Measurements from ENCODE around the gene NOP53. TPM values are rescaled to one million over a fixed set of nuclear protein-coding genes. Genes with fewer than 3 reads are reported as not detected.

The NOP53 gene
- total RNA-seq, 4 donors from 2014 or later = 329 to 412 (median 356) TPM

DNA sequence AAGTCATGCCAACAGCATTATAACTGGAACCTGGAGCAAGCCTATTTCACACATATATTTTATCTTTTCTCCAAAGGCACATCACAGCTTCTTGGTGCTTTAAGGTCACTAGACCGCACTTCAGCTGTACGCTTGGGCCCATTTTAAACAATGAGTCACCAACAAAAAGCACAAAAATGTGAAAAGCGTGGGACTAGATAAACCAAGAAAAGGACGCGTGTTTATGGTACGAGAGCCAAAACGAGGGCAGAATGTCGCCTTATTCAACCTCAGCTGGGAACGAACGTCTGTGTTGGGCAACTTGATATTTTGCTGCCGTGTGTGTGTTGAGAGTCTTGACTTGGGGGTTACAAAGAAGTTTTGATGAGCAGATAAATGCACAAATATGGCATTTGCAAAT, 41.3 kb upstream of the NOP53 start:
- Histone ChIP-seq H3K4me1 (no peaks in the 10 kb centered on the region), H3K4me3 (no peak overlapping the region), H3K27ac (no peak overlapping the region), H3K36me3 (peaks cover 26% of the 10 kb centered on the region), H3K27me3 (no peaks in the 10 kb centered on the region), H3K9me3 (no peaks in the 10 kb centered on the region)
- DNase-seq (ENCODE audit: low spot score in 2 of 2) = no peak
- WGBS = 81% methylated on average over 11 of the region's 11 CpGs
- TF ChIP-seq POLR2AphosphoS5 (IDR thresholded peaks at IDR 0.05) = no peak
- TF ChIP-seq, protein P1, sequence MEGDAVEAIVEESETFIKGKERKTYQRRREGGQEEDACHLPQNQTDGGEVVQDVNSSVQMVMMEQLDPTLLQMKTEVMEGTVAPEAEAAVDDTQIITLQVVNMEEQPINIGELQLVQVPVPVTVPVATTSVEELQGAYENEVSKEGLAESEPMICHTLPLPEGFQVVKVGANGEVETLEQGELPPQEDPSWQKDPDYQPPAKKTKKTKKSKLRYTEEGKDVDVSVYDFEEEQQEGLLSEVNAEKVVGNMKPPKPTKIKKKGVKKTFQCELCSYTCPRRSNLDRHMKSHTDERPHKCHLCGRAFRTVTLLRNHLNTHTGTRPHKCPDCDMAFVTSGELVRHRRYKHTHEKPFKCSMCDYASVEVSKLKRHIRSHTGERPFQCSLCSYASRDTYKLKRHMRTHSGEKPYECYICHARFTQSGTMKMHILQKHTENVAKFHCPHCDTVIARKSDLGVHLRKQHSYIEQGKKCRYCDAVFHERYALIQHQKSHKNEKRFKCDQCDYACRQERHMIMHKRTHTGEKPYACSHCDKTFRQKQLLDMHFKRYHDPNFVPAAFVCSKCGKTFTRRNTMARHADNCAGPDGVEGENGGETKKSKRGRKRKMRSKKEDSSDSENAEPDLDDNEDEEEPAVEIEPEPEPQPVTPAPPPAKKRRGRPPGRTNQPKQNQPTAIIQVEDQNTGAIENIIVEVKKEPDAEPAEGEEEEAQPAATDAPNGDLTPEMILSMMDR (IDR thresholded peaks at IDR 0.05) = no peak
- TF ChIP-seq EP300 (IDR thresholded peaks at IDR 0.05) = no peak
- no peak for TF ChIP-seq POLR2A (IDR thresholded peaks at IDR 0.05)

DNA sequence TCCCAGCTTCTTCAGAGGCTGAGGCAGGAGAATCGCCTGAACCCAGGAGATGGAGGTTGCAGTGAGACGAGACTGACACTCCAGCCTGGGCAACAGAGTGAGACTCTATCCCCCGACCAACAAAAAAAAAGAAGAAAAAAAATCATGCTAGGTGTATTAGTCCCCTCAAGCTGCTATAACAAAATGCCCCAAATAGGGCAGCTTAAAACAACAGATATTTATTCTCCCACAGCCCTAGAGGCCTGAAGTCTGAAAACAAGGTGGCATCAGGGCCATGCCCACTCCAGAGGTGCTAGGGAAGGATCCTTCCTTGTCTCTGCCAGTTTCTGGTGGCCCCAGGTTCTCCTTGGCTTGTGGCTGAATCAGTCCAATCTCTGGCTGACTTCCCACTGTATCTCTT, 40.7 kb upstream of the NOP53 start:
- Histone ChIP-seq H3K4me1 (no peaks in the 10 kb centered on the region), H3K4me3 (no peak overlapping the region), H3K27ac (no peak overlapping the region), H3K36me3 (peaks cover 22% of the 10 kb centered on the region), H3K27me3 (no peaks in the 10 kb centered on the region), H3K9me3 (no peaks in the 10 kb centered on the region)
- no peak for DNase-seq (ENCODE audit: low spot score in 2 of 2)
- TF ChIP-seq, protein P1 (IDR thresholded peaks at IDR 0.05) = no peak
- no peak for TF ChIP-seq EP300 (IDR thresholded peaks at IDR 0.05)
- TF ChIP-seq POLR2AphosphoS5 (IDR thresholded peaks at IDR 0.05) = no peak
- TF ChIP-seq POLR2A (IDR thresholded peaks at IDR 0.05) = no peak
- WGBS = 96% methylated on average over 3 of the region's 3 CpGs

DNA sequence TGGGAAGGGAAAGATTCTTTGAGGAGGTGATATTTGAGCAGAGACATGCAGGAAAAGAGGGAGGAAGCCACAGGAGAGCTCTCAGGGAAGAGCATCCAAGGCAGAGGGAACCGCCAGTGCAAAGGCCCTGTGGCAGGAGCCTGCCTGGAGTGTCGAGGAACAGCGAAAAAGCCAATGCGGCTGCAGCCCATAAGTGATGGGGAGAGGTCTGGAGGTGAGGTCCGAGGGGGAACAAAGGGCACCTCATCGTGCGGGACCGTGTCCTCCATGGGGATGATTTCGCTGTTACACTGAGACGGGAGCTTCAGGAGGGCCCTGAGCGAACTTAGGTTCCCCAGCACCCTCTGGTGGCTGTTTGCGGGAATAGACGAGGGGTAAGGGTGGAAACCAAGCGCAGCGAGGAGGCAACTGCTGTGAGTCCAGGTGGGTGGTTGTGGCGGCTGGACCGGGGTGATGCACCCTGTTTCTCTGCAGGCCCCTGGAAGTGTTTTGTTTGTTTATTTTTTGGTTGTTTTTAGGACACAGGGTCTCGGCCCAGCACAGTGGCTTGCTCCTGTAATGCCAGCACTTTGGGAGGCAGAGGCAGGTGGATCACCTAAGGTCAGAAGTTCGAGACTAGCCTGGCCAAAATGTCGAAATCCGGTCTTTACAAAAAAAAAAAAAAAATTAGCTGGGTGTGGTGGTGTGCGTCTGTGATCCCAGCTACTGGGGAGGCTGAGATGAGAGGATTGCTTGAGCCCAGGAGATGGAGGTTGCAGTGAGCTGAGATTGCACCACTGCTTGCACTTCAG, 38.0 kb upstream of the NOP53 start:
- no peaks in the 10 kb centered on the region for H3K9me3 ChIP-seq
- H3K27me3 ChIP-seq = no peaks in the 10 kb centered on the region
- DNase-seq (ENCODE audit: low spot score in 2 of 2) = no peak
- H3K4me3 ChIP-seq = no peak overlapping the region
- 23% methylated on average over 22 of the region's 22 CpGs for WGBS
- TF ChIP-seq EP300 (IDR thresholded peaks at IDR 0.05) = no peak
- TF ChIP-seq, protein P1 (IDR thresholded peaks at IDR 0.05) = peak; percentile 72 to 77
- H3K36me3 ChIP-seq = peaks cover 5% of the 10 kb centered on the region
- H3K4me1 ChIP-seq = no peaks in the 10 kb centered on the region
- H3K27ac ChIP-seq = no peak overlapping the region

DNA sequence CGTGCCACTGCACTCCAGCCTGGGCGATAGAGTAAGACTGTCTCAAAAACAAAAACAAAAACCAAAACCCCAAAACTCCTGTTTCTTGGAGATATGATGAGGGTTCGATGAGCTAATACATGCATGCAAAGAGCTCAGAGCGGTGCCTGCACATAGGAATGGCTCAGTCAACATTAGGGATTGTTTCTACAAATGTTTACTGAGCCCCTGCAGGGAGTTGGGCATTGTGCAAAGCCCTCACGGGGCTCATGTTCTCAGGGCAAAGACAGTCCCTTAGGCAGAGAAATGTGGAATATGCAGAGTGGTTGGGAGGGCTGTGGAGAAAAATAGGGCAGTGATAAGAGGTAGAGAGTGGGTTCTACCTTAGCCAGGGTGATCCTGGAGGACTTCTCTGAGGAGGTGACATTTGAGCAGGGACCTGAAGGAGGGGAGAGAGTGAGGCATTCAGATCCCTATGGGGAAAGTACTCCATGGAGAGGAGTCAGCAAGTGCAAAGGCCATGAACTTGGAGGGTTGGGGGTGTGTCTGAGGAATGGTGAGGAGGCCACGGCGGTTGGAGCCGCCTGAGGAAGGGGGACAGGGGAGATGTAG, 33.6 kb upstream of the NOP53 start:
- H3K4me3 ChIP-seq = no peak overlapping the region
- H3K9me3 ChIP-seq = no peaks in the 10 kb centered on the region
- TF ChIP-seq, protein P1 (IDR thresholded peaks at IDR 0.05) = no peak
- TF ChIP-seq EP300 (IDR thresholded peaks at IDR 0.05) = no peak
- TF ChIP-seq POLR2AphosphoS5 (IDR thresholded peaks at IDR 0.05) = no peak
- TF ChIP-seq POLR2A (IDR thresholded peaks at IDR 0.05) = no peak
- peaks cover 38% of the 10 kb centered on the region for H3K4me1 ChIP-seq
- no peaks in the 10 kb centered on the region for H3K27me3 ChIP-seq
- no peak overlapping the region for H3K27ac ChIP-seq
- 86% methylated on average over 8 of the region's 8 CpGs for WGBS
- DNase-seq (ENCODE audit: low spot score in 2 of 2) = no peak
- H3K36me3 ChIP-seq = peaks cover 7% of the 10 kb centered on the region
